GM21381 (cell line): ENCODE data around the gene PF4V1.

ENCODE experiments used
- ATAC-seq: cut with Tn5 transposase; IDR thresholded peaks from one replicate; pipeline ENCODE4 v1.9.1; 2021; ENCODE audit warnings: mild to moderate bottlenecking, moderate library complexity; ENCODE audit not compliant: unreplicated experiment

The PF4V1 gene

GRCh38 chr4:73844806-73845205, 8.3 kb upstream of the PF4V1 start:
- ATAC-seq = no peak

- ATAC-seq = no peak
These were observed 5.4 kb upstream of the PF4V1 start for GRCh38 chr4:73847526-73848182.

GRCh38 chr4:73848183-73848777, 4.8 kb upstream of the PF4V1 start:
- no peak for ATAC-seq

GRCh38 chr4:73850261-73850970, 2.7 kb upstream of the PF4V1 start:
- no peak for ATAC-seq

- no peak for ATAC-seq
These were observed 1.8 kb upstream of the PF4V1 start for GRCh38 chr4:73851293-73851692.

GRCh38 chr4:73852771-73853170, 325 bp upstream of the PF4V1 start:
- ATAC-seq = no peak

- ATAC-seq = no peak
These were observed 800 bp downstream of the PF4V1 start for GRCh38 chr4:73853718-73854473.

- no peak for ATAC-seq
These were observed 2.3 kb downstream of the PF4V1 start for GRCh38 chr4:73855406-73855805.

- no peak for ATAC-seq
These were observed 3.4 kb downstream of the PF4V1 start for GRCh38 chr4:73856518-73856917.

GRCh38 chr4:73859614-73860088, 6.6 kb downstream of the PF4V1 start:
- ATAC-seq = no peak

- ATAC-seq = no peak
These were observed 7.1 kb downstream of the PF4V1 start for GRCh38 chr4:73860181-73860580.

- no peak for ATAC-seq
These were observed 7.8 kb downstream of the PF4V1 start for GRCh38 chr4:73860917-73861316.

GRCh38 chr4:73862322-73862721, 9.2 kb downstream of the PF4V1 start:
- ATAC-seq = no peak

- no peak for ATAC-seq
These were observed 11.3 kb downstream of the PF4V1 start for GRCh38 chr4:73864365-73864764.

- no peak for ATAC-seq
These were observed 11.9 kb downstream of the PF4V1 start for GRCh38 chr4:73864961-73865360.

- ATAC-seq = no peak
These were observed 12.5 kb downstream of the PF4V1 start for GRCh38 chr4:73865431-73866096.

- ATAC-seq = no peak
These were observed 13.2 kb downstream of the PF4V1 start for GRCh38 chr4:73866246-73866645.

- ATAC-seq = no peak
These were observed 14.7 kb downstream of the PF4V1 start for GRCh38 chr4:73867783-73868182.

GRCh38 chr4:73868206-73869129, 15.4 kb downstream of the PF4V1 start:
- ATAC-seq = no peak
